Vagina (tissue), 2 donors: ENCODE results near the gene RPS14. TPM values are rescaled to one million over a fixed set of nuclear protein-coding genes. Genes with fewer than 3 reads are reported as not detected.
"Not testable (repeated sequence)": the region's sequence is repeated elsewhere in the genome, so short reads cannot be mapped to it uniquely, and the experiment has no call there.

Experiments
- DNase-seq, 2 donors: peaks; one replicate each; pipeline ENCODE4 v3.0.0-alpha.2; 2017; ENCODE audit errors: extremely low spot score in 2 of 2
- H3K27ac ChIP-seq: fragments of 200-600 bp; sonication (generic); one replicate; pipeline ENCODE4 v1.5.1; 2019
- H3K27me3 ChIP-seq: fragments of 200-600 bp; sonication (generic); one replicate; pipeline ENCODE4 v1.5.1; 2019
- H3K36me3 ChIP-seq, 2 donors: fragments of 200-600 bp; sonication (generic); one replicate each; pipeline ENCODE4 v1.5.1; 2017 to 2019
- H3K4me1 ChIP-seq: fragments of 200-600 bp; sonication (generic); one replicate; pipeline ENCODE4 v1.5.1; 2019
- H3K4me3 ChIP-seq, 2 donors: fragments of 200-600 bp; sonication (generic); 1 replicate in 1 of 2; 2 replicates in 1 of 2; pipeline ENCODE4 v1.5.1; 2016 to 2019
- H3K9me3 ChIP-seq: fragments of 200-600 bp; sonication (generic); one replicate; pipeline ENCODE4 v1.5.1; 2019
- CTCF ChIP-seq, 3 experiments: fragments of 450-650 bp in 2 of 3; fragments of 200-600 bp in 1 of 3; sonication (generic) in 1 of 3; IDR thresholded peaks; one replicate each; pipeline ENCODE4 v1.5.1; 2017 to 2019; ENCODE audit warnings: antibody characterized with exemption in 3 of 3, mild to moderate bottlenecking in 2 of 3, moderate library complexity in 2 of 3
- POLR2A ChIP-seq, 2 donors: fragments of 450-650 bp; IDR thresholded peaks; one replicate each; pipeline ENCODE4 v1.6.1; 2017; ENCODE audit warnings: antibody characterized with exemption in 2 of 2, mild to moderate bottlenecking in 2 of 2, moderate library complexity in 2 of 2
- POLR2AphosphoS5 ChIP-seq, 2 donors: sonication (generic); formaldehyde crosslinking; IDR thresholded peaks; one replicate each; pipeline ENCODE4 v1.9.0; 2017; ENCODE audit warnings: antibody characterized with exemption in 2 of 2, mild to moderate bottlenecking in 2 of 2, low read depth in 1 of 2; ENCODE audit not compliant: insufficient read depth in 1 of 2
- intact Hi-C: fragments of 100-400 bp; cut with DNase I; formaldehyde crosslinking; loops from one replicate; pipeline ENCODE4 v1.15.1; 2023
- total RNA-seq: library from RNA; depleted of rRNA; stranded (reverse); fragments of >200 nt; gene quantifications from one replicate; pipeline ENCODE4 v1.2.3, GENCODE V29; 2016

RPS14 gene
- total RNA-seq, 1 donor from 2014 or later, result 3,194 TPM

GRCh38 chr5:150428106-150428876 is 21.2 kb downstream of the RPS14 start:
- intact Hi-C loops, result no loop called here
- H3K36me3 ChIP-seq, result no peaks in the 10 kb centered on the region
- TF ChIP-seq POLR2AphosphoS5 (IDR thresholded peaks at IDR 0.05; ENCODE audit: insufficient read depth in 1 of 2, low read depth in 1 of 2) (no peak), CTCF (IDR thresholded peaks at IDR 0.05) (no peak), POLR2A (IDR thresholded peaks at IDR 0.05) (no peak)
- no peaks in the 10 kb centered on the region for H3K27me3 ChIP-seq
- H3K9me3 ChIP-seq, result no peaks in the 10 kb centered on the region
- DNase-seq, result no peak
- H3K4me3 ChIP-seq, result no peak overlapping the region
- H3K27ac ChIP-seq, result peak overlapping the region; percentile 35
- no peaks in the 10 kb centered on the region for H3K4me1 ChIP-seq

DNA sequence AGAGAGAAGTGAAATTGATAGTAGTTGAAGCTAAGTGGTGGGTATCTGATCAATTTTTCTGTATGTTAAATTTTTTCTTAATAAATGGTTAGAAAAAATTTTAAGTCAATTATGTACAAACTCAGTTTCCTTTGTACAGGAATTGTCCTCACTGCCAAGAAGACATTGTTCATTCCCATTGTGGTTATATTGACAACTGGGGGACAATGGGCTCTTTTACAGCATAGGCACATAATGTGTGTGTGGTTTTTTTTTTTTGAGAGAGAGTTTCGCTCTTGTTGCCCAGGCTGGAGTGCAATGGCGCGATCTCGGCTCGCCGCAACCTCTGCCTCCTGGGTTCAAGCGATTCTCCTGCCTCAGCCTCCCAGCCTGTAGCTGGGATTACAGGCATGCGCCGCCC is 23.4 kb downstream of the RPS14 start:
- intact Hi-C loops, DNase-seq, H3K27ac ChIP-seq: not testable (repeated sequence)

DNA sequence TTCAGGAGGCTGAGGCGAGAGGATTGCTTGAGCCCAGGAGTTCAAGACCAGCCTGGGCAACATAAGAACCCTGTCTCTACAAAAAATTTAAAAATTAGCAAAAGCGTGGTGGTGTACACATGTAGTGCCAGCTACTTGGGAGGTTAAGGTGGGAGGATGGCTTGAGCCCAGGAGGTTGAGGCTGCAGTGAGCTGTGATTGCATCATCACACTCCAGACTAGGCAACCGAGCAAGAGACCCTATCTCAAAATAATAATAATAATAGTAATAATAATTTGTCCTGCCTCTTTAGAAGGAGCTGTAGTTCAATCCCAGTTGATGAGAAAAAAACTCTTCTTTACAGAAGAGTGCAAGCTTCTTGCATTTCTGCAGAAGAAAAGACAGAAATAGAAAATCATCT is 26.8 kb downstream of the RPS14 start:
- no peak for TF ChIP-seq POLR2A (IDR thresholded peaks at IDR 0.05)
- no peak for TF ChIP-seq POLR2AphosphoS5 (IDR thresholded peaks at IDR 0.05; ENCODE audit: insufficient read depth in 1 of 2, low read depth in 1 of 2)
- TF ChIP-seq CTCF (IDR thresholded peaks at IDR 0.05), result no peak
- H3K27ac ChIP-seq, result no peak overlapping the region
- H3K4me1 ChIP-seq, result no peaks in the 10 kb centered on the region
- no peak overlapping the region for H3K4me3 ChIP-seq
- H3K27me3 ChIP-seq, result no peaks in the 10 kb centered on the region
- DNase-seq, result no peak
- intact Hi-C loops, result no loop called here
- no peaks in the 10 kb centered on the region for H3K36me3 ChIP-seq
- no peaks in the 10 kb centered on the region for H3K9me3 ChIP-seq

More for the DNA sequence above, 23.4 kb downstream of the RPS14 start:
- not testable (repeated sequence) for H3K4me1 ChIP-seq, H3K36me3 ChIP-seq, H3K4me3 ChIP-seq, H3K27me3 ChIP-seq, H3K9me3 ChIP-seq

GRCh38 chr5:150422075-150422474 is 27.5 kb downstream of the RPS14 start:
- intact Hi-C loops, result no loop called here
- TF ChIP-seq POLR2A (IDR thresholded peaks at IDR 0.05) (no peak), POLR2AphosphoS5 (IDR thresholded peaks at IDR 0.05; ENCODE audit: insufficient read depth in 1 of 2, low read depth in 1 of 2) (no peak), CTCF (IDR thresholded peaks at IDR 0.05) (no peak)
- H3K27me3 ChIP-seq, result no peaks in the 10 kb centered on the region
- H3K4me1 ChIP-seq, result no peaks in the 10 kb centered on the region
- H3K36me3 ChIP-seq, result no peaks in the 10 kb centered on the region
- H3K4me3 ChIP-seq, result no peak overlapping the region
- no peak for DNase-seq
- no peak overlapping the region for H3K27ac ChIP-seq
- no peaks in the 10 kb centered on the region for H3K9me3 ChIP-seq

- intact Hi-C loops, result loop anchor here (10.0 kb wide), 1 partner anchor 465 kb away; no protein-coding TSS in a partner anchor
- H3K4me3 ChIP-seq, result no peak overlapping the region
- no peak for DNase-seq
- TF ChIP-seq POLR2A (IDR thresholded peaks at IDR 0.05), result no peak
- no peak for TF ChIP-seq POLR2AphosphoS5 (IDR thresholded peaks at IDR 0.05; ENCODE audit: insufficient read depth in 1 of 2, low read depth in 1 of 2)
- TF ChIP-seq CTCF (IDR thresholded peaks at IDR 0.05), result no peak
- H3K27ac ChIP-seq, result no peak overlapping the region
- no peaks in the 10 kb centered on the region for H3K27me3 ChIP-seq
- no peaks in the 10 kb centered on the region for H3K36me3 ChIP-seq
- H3K4me1 ChIP-seq, result no peaks in the 10 kb centered on the region
- no peaks in the 10 kb centered on the region for H3K9me3 ChIP-seq
These were observed 29.8 kb downstream of the RPS14 start for GRCh38 chr5:150419630-150420270.

- not testable (repeated sequence) for H3K4me3 ChIP-seq, H3K36me3 ChIP-seq, H3K9me3 ChIP-seq, H3K27me3 ChIP-seq
- H3K4me1 ChIP-seq, result peaks cover 15% of the 10 kb centered on the region
- DNase-seq, result peak in 1 of 2 donors; percentile 55
- intact Hi-C loops, result loop anchor here (10.0 kb wide), 1 partner anchor 459 kb away; no protein-coding TSS in a partner anchor
- peak overlapping the region; percentile 78 for H3K27ac ChIP-seq
These were observed 35.4 kb downstream of the RPS14 start for GRCh38 chr5:150413902-150414790.
